IMR-90 (cell line): Measurements from ENCODE around the gene LGALS9. TPM values are rescaled to one million over a fixed set of nuclear protein-coding genes. Genes with fewer than 3 reads are reported as not detected.
"Not testable (repeated sequence)": the region's sequence is repeated elsewhere in the genome, so short reads cannot be mapped to it uniquely, and the experiment has no call there.

Source experiments
- ATAC-seq: fragments of 200-7000 bp; cut with Tn5 transposase; 2 replicates; pipeline ENCODE4 v1.9.1; 2020; ENCODE audit warnings: low read depth, mild to moderate bottlenecking, moderate library complexity
- BruUV-seq: library from RNA; stranded (reverse); fragments of 400-500 nt; replicated peaks from 2 replicates; lab custom pipeline; 2021; lab: Mats Ljungman, UMichigan
- CTCF ChIA-PET: fragments of 300-600 bp; formaldehyde crosslinking; extraction: SDS; loops from one replicate; lab custom pipeline; 2021; ENCODE audit warnings: antibody characterized with exemption; lab: Yijun Ruan, JAX
- POLR2A ChIA-PET: fragments of 300-600 bp; sonication (Branson Sonifier 250); formaldehyde crosslinking; loops from one replicate; lab custom pipeline; 2022; ENCODE audit warnings: antibody characterized with exemption; ENCODE audit not compliant: unreplicated experiment; lab: Charles Lee
- DNase-seq: peaks from one replicate; pipeline ENCODE4 v3.0.0; 2013
- H2AFZ ChIP-seq: replicated peaks from 2 replicates; pipeline ENCODE3; 2013; ENCODE audit warnings: low read length, mild to moderate bottlenecking; ENCODE audit not compliant: poor library complexity
- H2AK5ac ChIP-seq: 2 replicates; pipeline ENCODE4 v1.6.1; 2013; ENCODE audit warnings: low read depth, low read length, inconsistent platforms
- H2AK9ac ChIP-seq: replicated peaks from 2 replicates; pipeline ENCODE3; 2013; ENCODE audit warnings: mild to moderate bottlenecking, low read depth, low read length, moderate library complexity; ENCODE audit not compliant: poor library complexity
- H2BK120ac ChIP-seq: 2 replicates; pipeline ENCODE4 v1.6.1; 2013; ENCODE audit warnings: low read depth, low read length, inconsistent platforms
- H2BK15ac ChIP-seq: 3 replicates; pipeline ENCODE4 v1.6.1; 2013; ENCODE audit warnings: low read depth, low read length, inconsistent platforms
- H2BK20ac ChIP-seq: 2 replicates; pipeline ENCODE4 v1.6.1; 2013; ENCODE audit warnings: low read depth, mild to moderate bottlenecking, inconsistent platforms, low read length, moderate library complexity
- H2BK5ac ChIP-seq: 2 replicates; pipeline ENCODE4 v1.6.1; 2013; ENCODE audit warnings: mild to moderate bottlenecking, low read depth, low read length, inconsistent platforms; ENCODE audit not compliant: poor library complexity, severe bottlenecking
- H3K14ac ChIP-seq: replicated peaks from 2 replicates; pipeline ENCODE4 v1.6.1; 2013; ENCODE audit warnings: low read depth, low read length, inconsistent platforms
- H3K18ac ChIP-seq: 2 replicates; pipeline ENCODE4 v1.6.1; 2013; ENCODE audit warnings: low read depth, low read length, control low read depth
- H3K23ac ChIP-seq: 2 replicates; pipeline ENCODE4 v1.6.1; 2013; ENCODE audit warnings: low read depth, low read length, inconsistent platforms
- H3K27ac ChIP-seq: 2 replicates; pipeline ENCODE4 v1.5.1; 2013; ENCODE audit warnings: mild to moderate bottlenecking, control low read depth, low read length; ENCODE audit not compliant: insufficient read depth
- H3K27me3 ChIP-seq: 2 replicates; pipeline ENCODE4 v1.6.1; 2013; ENCODE audit warnings: low read length; ENCODE audit not compliant: control insufficient read depth, insufficient read depth
- H3K36me3 ChIP-seq: 2 replicates; pipeline ENCODE4 v1.6.1; 2013; ENCODE audit warnings: low read length, mixed read lengths; ENCODE audit not compliant: control insufficient read depth, insufficient read depth
- H3K4ac ChIP-seq: 2 replicates; pipeline ENCODE4 v1.6.1; 2013; ENCODE audit warnings: low read depth, low read length, inconsistent platforms
- H3K4me1 ChIP-seq: 2 replicates; pipeline ENCODE4 v1.6.1; 2013; ENCODE audit warnings: low read length, mixed read lengths; ENCODE audit not compliant: control insufficient read depth, insufficient read depth
- H3K4me2 ChIP-seq: 2 replicates; pipeline ENCODE4 v1.6.1; 2013; ENCODE audit warnings: low read depth, mild to moderate bottlenecking, control low read depth, low read length, moderate library complexity
- H3K4me3 ChIP-seq: 2 replicates; pipeline ENCODE4 v1.5.1; 2013; ENCODE audit warnings: low read depth, mild to moderate bottlenecking, control low read depth, low read length, moderate library complexity; ENCODE audit not compliant: insufficient read depth
- H3K56ac ChIP-seq: 2 replicates; pipeline ENCODE4 v1.6.1; 2013; ENCODE audit warnings: low read length, inconsistent platforms; ENCODE audit not compliant: insufficient read depth; ENCODE audit errors: extremely low read depth
- H3K79me1 ChIP-seq, 2 experiments: 2 replicates each; pipeline ENCODE4 v1.6.1; 2013; ENCODE audit warnings: low read length in 2 of 2, inconsistent platforms in 1 of 2, low read depth in 1 of 2
- H3K9ac ChIP-seq: 2 replicates; pipeline ENCODE4 v1.6.1; 2013; ENCODE audit warnings: low read depth, low read length, control low read depth
- H3K9me1 ChIP-seq: 2 replicates; pipeline ENCODE4 v1.6.1; 2013; ENCODE audit warnings: low read length, inconsistent platforms; ENCODE audit not compliant: insufficient read depth
- H3K9me3 ChIP-seq: 2 replicates; pipeline ENCODE4 v1.6.1; 2013; ENCODE audit warnings: low read length; ENCODE audit not compliant: control insufficient read depth, insufficient read depth
- H4K20me1 ChIP-seq: 2 replicates; pipeline ENCODE4 v1.6.1; 2013; ENCODE audit warnings: low read length, inconsistent platforms; ENCODE audit not compliant: insufficient read depth
- H4K5ac ChIP-seq: 2 replicates; pipeline ENCODE4 v1.6.1; 2013; ENCODE audit warnings: mild to moderate bottlenecking, low read depth, low read length, control low read depth
- H4K8ac ChIP-seq, 2 experiments: 2 replicates each; pipeline ENCODE4 v1.6.1; 2013; ENCODE audit warnings: low read depth in 2 of 2, low read length in 2 of 2, control low read depth in 1 of 2, inconsistent platforms in 1 of 2
- H4K91ac ChIP-seq: 2 replicates; pipeline ENCODE4 v1.6.1; 2013; ENCODE audit warnings: low read depth, low read length, inconsistent platforms; ENCODE audit not compliant: insufficient read depth
- CTCF ChIP-seq: conservative IDR thresholded peaks from 2 replicates; pipeline ENCODE4 v1.5.1; 2012; ENCODE audit warnings: mild to moderate bottlenecking, low read depth, low read length, improper control_type of control experiment
- ELK1 ChIP-seq: fragments of 150-350 bp; IDR thresholded peaks from 2 replicates; pipeline ENCODE4 v1.6.1; 2016; ENCODE audit warnings: low read depth, mild to moderate bottlenecking, low read length, moderate library complexity, borderline replicate concordance
- FOS ChIP-seq: fragments of 150-350 bp; IDR thresholded peaks from 2 replicates; pipeline ENCODE4 v1.6.1; 2016; ENCODE audit warnings: low read depth, low read length
- NFE2L2 ChIP-seq: fragments of 150-350 bp; IDR thresholded peaks from 2 replicates; pipeline ENCODE4 v1.6.1; 2016; ENCODE audit warnings: low read depth, mild to moderate bottlenecking, low read length
- RFX5 ChIP-seq: IDR thresholded peaks from 2 replicates; pipeline ENCODE4 v1.8.0; 2012; ENCODE audit warnings: low read depth, mild to moderate bottlenecking, low read length, moderate library complexity
- WGBS, 2 experiments: methylation state at CpG; one replicate each; pipeline versions ENCODE4 v1.1.5 to v1.1.7; 2013; ENCODE audit warnings: missing lambda C conversion rate in 2 of 2; ENCODE audit not compliant: insufficient read length in 1 of 2; ENCODE audit errors: extremely low coverage in 2 of 2; 5-methylcytosine and 5-hydroxymethylcytosine counted together
- dilution Hi-C: fragments of 300-500 bp; cut with HindIII; formaldehyde crosslinking; loops from one replicate; pipeline ENCODE4 v1.14.3; 2018; ENCODE audit warnings: low sequenced_read_pairs; ENCODE audit not compliant: unreplicated experiment
- in situ Hi-C: fragments of 300-500 bp; cut with MboI; formaldehyde crosslinking; loops from 3 replicates; pipeline ENCODE4 v1.14.3; 2019; ENCODE audit warnings: low sequenced_read_pairs, inconsistent platforms, mixed read lengths
- intact Hi-C: fragments of 100-400 bp; cut with micrococcal nuclease; formaldehyde crosslinking; loops from 2 replicates; pipeline ENCODE4 v1.10.0; 2022
- polyA plus RNA-seq, 3 experiments: library from polyadenylated mRNA; depleted of rRNA; stranded (reverse); fragments of >200 nt; gene quantifications; 2 replicates each; pipeline ENCODE4 v1.2.3, GENCODE V29; 2012; ENCODE audit warnings: low replicate concordance in 1 of 3
- total RNA-seq: library from RNA; depleted of rRNA; stranded (reverse); fragments of >200 nt; gene quantifications from 2 replicates; pipeline ENCODE4 v1.2.3, GENCODE V29; 2012

Gene LGALS9
- total and polyA plus RNA-seq, 2 of the 4 experiments (the other 2 are of a cell fraction): 0.54 to 2.5 TPM

GRCh38 chr17:27628376-27628775, 2.6 kb upstream of the LGALS9 start:
- H2AK9ac ChIP-seq: no peak overlapping the region
- H3K4me2 ChIP-seq: no peak overlapping the region
- H3K79me1 ChIP-seq: no peaks in the 10 kb centered on the region
- no peak overlapping the region for H3K18ac ChIP-seq
- no peak overlapping the region for H3K23ac ChIP-seq
- no peak overlapping the region for H2BK20ac ChIP-seq
- no peak overlapping the region for H4K8ac ChIP-seq
- no TSS peak for BruUV-seq
- no peak overlapping the region for H2BK5ac ChIP-seq
- ChIA-PET CTCF (no interaction called here), POLR2A (no interaction called here)
- H2BK120ac ChIP-seq: no peak overlapping the region
- H3K4me3 ChIP-seq: no peak overlapping the region
- H4K91ac ChIP-seq: no peak overlapping the region
- ATAC-seq (no peak), DNase-seq (no peak)
- no peak overlapping the region for H2BK15ac ChIP-seq
- H3K9me1 ChIP-seq: peaks cover 14% of the 10 kb centered on the region
- in situ Hi-C loops: no loop called here
- intact Hi-C loops: no loop called here
- H3K9me3 ChIP-seq: no peaks in the 10 kb centered on the region
- H3K27me3 ChIP-seq: no peaks in the 10 kb centered on the region
- H3K4me1 ChIP-seq: peaks cover 9% of the 10 kb centered on the region
- no peak for TF ChIP-seq FOS
- TF ChIP-seq RFX5: no peak
- no peak for TF ChIP-seq ELK1
- no peak for TF ChIP-seq CTCF
- TF ChIP-seq NFE2L2: no peak
- peaks cover 45% of the 10 kb centered on the region for H3K36me3 ChIP-seq
- no peak overlapping the region for H4K5ac ChIP-seq
- WGBS, 2 experiments: no CpG with 5 or more reads among the region's 5 CpGs
- dilution Hi-C loops: no loop called here
- H3K4ac ChIP-seq: no peak overlapping the region
- no peak overlapping the region for H3K56ac ChIP-seq
- H3K9ac ChIP-seq: no peak overlapping the region
- no peaks in the 10 kb centered on the region for H4K20me1 ChIP-seq
- H3K27ac ChIP-seq: no peak overlapping the region
- H2AFZ ChIP-seq: no peak overlapping the region
- H3K14ac ChIP-seq: no peak overlapping the region
- H2AK5ac ChIP-seq: no peak overlapping the region

- H4K20me1 ChIP-seq, H3K23ac ChIP-seq, H3K56ac ChIP-seq, BruUV-seq, ATAC-seq, H3K4me2 ChIP-seq, H3K27ac ChIP-seq, H4K8ac ChIP-seq, H3K18ac ChIP-seq, H3K79me1 ChIP-seq, H2BK20ac ChIP-seq, H3K14ac ChIP-seq, H3K27me3 ChIP-seq, intact Hi-C loops, H3K4me3 ChIP-seq, H3K4ac ChIP-seq, H2BK120ac ChIP-seq, dilution Hi-C loops, H4K5ac ChIP-seq, in situ Hi-C loops, H2AK9ac ChIP-seq, H3K9me3 ChIP-seq, H3K9ac ChIP-seq, H4K91ac ChIP-seq, H2AFZ ChIP-seq, H2BK5ac ChIP-seq, CTCF ChIA-PET, H2BK15ac ChIP-seq, H2AK5ac ChIP-seq, POLR2A ChIA-PET: not testable (repeated sequence)
- Histone ChIP-seq H3K36me3 (peaks cover 36% of the 10 kb centered on the region), H3K4me1 (peaks cover 10% of the 10 kb centered on the region), H3K9me1 (peaks cover 14% of the 10 kb centered on the region)
- 100% methylated on average over 1 of the region's 3 CpGs; no CpG with 5 or more reads in 1 of the 2 experiments for WGBS, 2 experiments
- peak; percentile 19 for DNase-seq
These were observed 1.7 kb upstream of the LGALS9 start for GRCh38 chr17:27629260-27629659.
